HepG2 (cell line): ENCODE results near the gene MTHFSD. TPM values are rescaled to one million over a fixed set of nuclear protein-coding genes. Genes with fewer than 3 reads are reported as not detected.

ENCODE experiments used
- ATAC-seq: fragments of 200-7000 bp; cut with Tn5 transposase; 3 replicates; pipeline ENCODE4 v1.9.1; 2020; ENCODE audit warnings: mild to moderate bottlenecking, moderate library complexity
- BruUV-seq: library from RNA; stranded (reverse); fragments of 400-500 nt; replicated peaks from 2 replicates; lab custom pipeline; 2021; lab: Mats Ljungman, UMichigan
- CTCF ChIA-PET: fragments of 300-600 bp; formaldehyde crosslinking; extraction: SDS; loops from one replicate; lab custom pipeline; 2021; ENCODE audit warnings: low total read pairs, inconsistent platforms, low intra/inter-chr PET ratio; lab: Yijun Ruan, JAX
- POLR2A ChIA-PET: fragments of 350-600 bp; sonication (Branson Sonifier 250); formaldehyde crosslinking; loops from one replicate; lab custom pipeline; 2020; ENCODE audit warnings: antibody characterized with exemption, inconsistent platforms; lab: Yijun Ruan, JAX
- DNase-seq: peaks from one replicate; pipeline ENCODE4 v3.0.0-alpha.2; 2015; ENCODE audit warnings: low spot score
- FAIRE-seq: peaks from 3 replicates; lab custom pipeline; 2011; peaks lifted over from hg19 to GRCh38; lab: Jason Lieb, UNC
- H2AFZ ChIP-seq: one replicate; pipeline ENCODE4 v1.6.1; 2011; ENCODE audit warnings: low read length, inconsistent platforms
- H3K27ac ChIP-seq: fragments of 300-600 bp; 3 replicates; pipeline ENCODE4 v1.8.0; 2011; ENCODE audit warnings: mixed run types, mild to moderate bottlenecking, mixed read lengths, low read length, inconsistent platforms; ENCODE audit not compliant: insufficient read depth; ENCODE audit errors: extremely low read length
- H3K27me3 ChIP-seq, 2 experiments: fragments of 200-600 bp in 1 of 2; 2 replicates in 1 of 2; 3 replicates in 1 of 2; pipeline versions ENCODE4 v1.6.0 to v1.8.0; 2011; ENCODE audit warnings: low read length in 2 of 2, mild to moderate bottlenecking in 2 of 2, moderate library complexity in 2 of 2, inconsistent platforms in 1 of 2; ENCODE audit not compliant: insufficient read depth in 2 of 2, control insufficient read depth in 1 of 2
- H3K36me3 ChIP-seq, 2 experiments: fragments of 200-600 bp in 1 of 2; replicated peaks in 1 of 2; 2 replicates in 1 of 2; 3 replicates in 1 of 2; pipeline versions ENCODE4 v1.5.1 to v1.8.0; 2011; ENCODE audit warnings: low read length in 2 of 2, inconsistent platforms in 1 of 2; ENCODE audit not compliant: insufficient read depth in 2 of 2, control insufficient read depth in 1 of 2
- H3K4me1 ChIP-seq: 2 replicates; pipeline ENCODE4 v1.5.1; 2012; ENCODE audit warnings: low read length, inconsistent platforms; ENCODE audit not compliant: insufficient read depth
- H3K4me2 ChIP-seq: 2 replicates; pipeline ENCODE4 v1.6.0; 2011; ENCODE audit warnings: low read depth, low read length, inconsistent platforms
- H3K4me3 ChIP-seq, 3 experiments: fragments of 200-600 bp in 1 of 3; sonication (generic), shearing (Covaris generic) in 1 of 3; replicated peaks in 1 of 3; 2 replicates each; pipeline ENCODE4 v1.5.1; 2011 to 2016; ENCODE audit warnings: low read length in 3 of 3, inconsistent platforms in 2 of 3, low read depth in 2 of 3, mild to moderate bottlenecking in 2 of 3, control low read depth in 1 of 3, mixed read lengths in 1 of 3; ENCODE audit not compliant: insufficient read depth in 1 of 3
- H3K79me2 ChIP-seq: one replicate; pipeline ENCODE4 v1.6.1; 2011; ENCODE audit warnings: low read length, inconsistent platforms; ENCODE audit not compliant: insufficient read depth
- H3K9ac ChIP-seq: 2 replicates; pipeline ENCODE4 v1.6.0; 2011; ENCODE audit warnings: mild to moderate bottlenecking, low read depth, low read length, inconsistent platforms; ENCODE audit not compliant: insufficient read depth
- H3K9me3 ChIP-seq: 2 replicates; pipeline ENCODE4 v1.5.1; 2012; ENCODE audit warnings: mild to moderate bottlenecking, low read length
- H4K20me1 ChIP-seq: 2 replicates; pipeline ENCODE4 v1.6.0; 2011; ENCODE audit warnings: inconsistent platforms, mild to moderate bottlenecking, low read length, moderate library complexity; ENCODE audit not compliant: insufficient read depth
- EEA1 ChIP-seq: sonication (generic); formaldehyde crosslinking; IDR thresholded peaks from 2 replicates; pipeline ENCODE4 v1.5.1; 2020; ENCODE audit warnings: mild to moderate bottlenecking, missing genetic modification reagents, borderline replicate concordance
- EZH2 ChIP-seq: conservative IDR thresholded peaks from 2 replicates; pipeline ENCODE4 v1.6.1; 2012; ENCODE audit warnings: mild to moderate bottlenecking, low read depth, low read length, moderate library complexity
- FOXA1 ChIP-seq, 2 experiments: fragments of 450-650 bp in 1 of 2; sonication (generic) in 1 of 2; formaldehyde crosslinking in 1 of 2; IDR thresholded peaks; 2 replicates each; pipeline versions ENCODE4 v1.4.0 to v1.6.1; 2016 to 2020; ENCODE audit warnings: missing genetic modification reagents in 1 of 2
- HES4 ChIP-seq: sonication (generic); formaldehyde crosslinking; IDR thresholded peaks from 2 replicates; pipeline ENCODE4 v1.9.0; 2021; ENCODE audit warnings: mild to moderate bottlenecking, missing genetic modification reagents, borderline replicate concordance
- MIER3 ChIP-seq: IDR thresholded peaks from 2 replicates; pipeline ENCODE4 v1.6.1; 2016; ENCODE audit warnings: missing compliant biosample characterization, borderline replicate concordance
- NFATC3 ChIP-seq: sonication (generic); formaldehyde crosslinking; IDR thresholded peaks from 2 replicates; pipeline ENCODE4 v1.5.1; 2020; ENCODE audit warnings: mild to moderate bottlenecking, missing genetic modification reagents
- NFIB ChIP-seq: sonication (generic); formaldehyde crosslinking; IDR thresholded peaks from 2 replicates; pipeline ENCODE4 v1.9.0; 2021; ENCODE audit warnings: missing genetic modification reagents, mild to moderate bottlenecking, borderline replicate concordance
- TRIM22 ChIP-seq: fragments of 450-650 bp; IDR thresholded peaks from 2 replicates; pipeline ENCODE4 v1.6.1; 2017
- ZNF331 ChIP-seq: sonication (generic); formaldehyde crosslinking; IDR thresholded peaks from 2 replicates; pipeline ENCODE4 v1.4.0; 2020; ENCODE audit warnings: missing genetic modification reagents
- ZNF746 ChIP-seq: sonication (generic); formaldehyde crosslinking; IDR thresholded peaks from 2 replicates; pipeline ENCODE4 v1.8.0; 2022; ENCODE audit warnings: mild to moderate bottlenecking, missing genetic modification reagents
- WGBS: methylation state at CpG from one replicate; pipeline ENCODE4 v1.1.6; 2017; ENCODE audit warnings: low lambda C conversion rate; 5-methylcytosine and 5-hydroxymethylcytosine counted together
- in situ Hi-C: cut with HindIII; loops from 2 replicates; pipeline ENCODE4 v1.10.0; 2017; ENCODE audit warnings: low pct_unique_long_range_greater_than_20kb; ENCODE audit not compliant: extremely low pct_ligation_motif_present
- intact Hi-C: fragments of 100-400 bp; cut with micrococcal nuclease; formaldehyde crosslinking; loops from one replicate; pipeline ENCODE4 v1.10.0; 2022; ENCODE audit not compliant: unreplicated experiment
- polyA plus RNA-seq, 8 experiments: library from polyadenylated mRNA; depleted of rRNA in 3 of 8; stranded (reverse) in 7 of 8; unstranded in 1 of 8; fragments of >200 nt; fragmentation: Illumina TruSeq in 4 of 8; extraction: Trizol in 4 of 8; gene quantifications; 2 replicates each; pipeline versions ENCODE4 v1.2.1 to v1.2.3, GENCODE V29; 2011 to 2016; ENCODE audit warnings: low read depth in 4 of 8, missing spikeins in 1 of 8, mixed read lengths in 1 of 8; ENCODE audit not compliant: insufficient read depth in 1 of 8
- total RNA-seq, 5 experiments: library from RNA; depleted of rRNA; stranded (reverse); fragments of >200 nt; fragmentation: Illumina TruSeq; extraction: Trizol; gene quantifications; 2 replicates each; pipeline ENCODE4 v1.2.3, GENCODE V29; 2016; ENCODE audit warnings: low read depth in 1 of 5
- TF ChIP-seq, protein P1 (sequence below): sonication (generic); formaldehyde crosslinking; IDR thresholded peaks from 2 replicates; pipeline ENCODE4 v1.4.0; 2020; ENCODE audit warnings: missing genetic modification reagents, borderline replicate concordance
- TF ChIP-seq, protein P2 (sequence below): sonication (generic); formaldehyde crosslinking; IDR thresholded peaks from 2 replicates; pipeline ENCODE4 v1.8.0; 2022; ENCODE audit warnings: missing genetic modification reagents, low read depth, mild to moderate bottlenecking, borderline replicate concordance

Gene MTHFSD
- total and polyA plus RNA-seq, 2 of the 13 experiments (the other 11 are each of a cell fraction or from before 2014, with no cell fraction given): 14.2 to 16.3 TPM

DNA sequence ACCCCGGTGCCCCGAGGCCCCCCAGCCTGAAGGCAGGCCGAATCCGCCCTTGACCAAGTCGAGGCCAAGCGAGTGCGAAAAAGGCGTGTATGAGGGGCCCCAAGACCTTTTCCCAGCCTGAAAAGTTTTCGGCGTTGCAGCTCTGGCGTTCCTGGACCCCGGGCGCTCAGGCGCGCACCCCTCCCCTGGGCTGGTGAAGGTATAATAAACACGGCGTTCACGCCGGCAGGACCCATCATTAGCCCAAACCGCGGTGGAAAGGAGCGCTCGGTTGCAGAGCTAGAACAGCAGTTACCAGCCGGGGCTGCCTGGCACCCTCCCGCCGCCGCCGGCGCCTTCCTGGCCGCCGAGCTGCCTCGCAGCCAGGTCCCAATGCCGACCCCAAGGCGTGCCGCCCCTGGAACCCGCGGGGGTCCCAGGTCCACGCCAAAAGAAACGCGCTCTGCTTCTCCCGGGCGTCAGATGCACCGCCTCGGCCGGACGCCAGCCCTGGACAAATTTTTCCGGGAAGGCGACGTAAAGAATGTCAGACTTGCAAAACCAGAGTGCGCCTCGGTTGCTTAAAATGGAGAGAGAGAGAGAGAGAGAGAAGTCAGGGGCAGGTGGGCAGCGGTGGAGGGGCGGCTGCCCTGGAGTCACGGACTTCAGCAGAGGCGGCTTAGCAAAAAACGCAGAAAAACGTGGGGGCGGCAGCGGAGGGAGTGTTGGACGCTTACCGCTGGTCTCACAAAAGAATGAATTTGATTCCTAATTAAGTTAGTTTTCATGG lies 56.2 kb downstream of the MTHFSD start:
- no peak for DNase-seq
- in situ Hi-C loops: no loop called here
- ChIA-PET POLR2A (no interaction called here), CTCF (no interaction called here)
- BruUV-seq: no TSS peak
- Histone ChIP-seq H3K4me3 (no peak overlapping the region), H3K79me2 (no peaks in the 10 kb centered on the region), H3K27ac (no peak overlapping the region), H3K9ac (no peak overlapping the region), H3K27me3 (peaks cover 25 to 91% of the 10 kb centered on the region in 2 experiments), H3K9me3 (no peaks in the 10 kb centered on the region), H3K36me3 (no peaks in the 10 kb centered on the region), H2AFZ (no peak overlapping the region), H3K4me2 (no peak overlapping the region), H3K4me1 (peaks cover 9% of the 10 kb centered on the region; the same call in 1 of the 2 replicates), H4K20me1 (no peaks in the 10 kb centered on the region; the same call in 1 of the 2 replicates)
- FAIRE-seq: no peak
- intact Hi-C loops: no loop called here
- WGBS: 37% methylated on average over 47 of the region's 61 CpGs
- no peak for ATAC-seq
- TF ChIP-seq FOXA1 (IDR thresholded peaks at IDR 0.05) (no peak), FOXA1 (CRISPR knock-in tag; IDR thresholded peaks at IDR 0.05) (no peak), HES4 (CRISPR knock-in tag) (0 out of 2 replicates have a peak, but pooled peaks have one; percentile 30), EZH2 (peak; percentile 54; the same call in 1 of the 2 replicates)

GRCh38 chr16:86498155-86498670 lies 56.8 kb downstream of the MTHFSD start:
- Histone ChIP-seq H3K27ac (no peak overlapping the region), H3K79me2 (no peaks in the 10 kb centered on the region), H3K36me3 (no peaks in the 10 kb centered on the region), H3K9ac (no peak overlapping the region), H4K20me1 (no peaks in the 10 kb centered on the region; the same call in 1 of the 2 replicates), H3K4me2 (no peak overlapping the region), H3K4me3 (no peak overlapping the region), H2AFZ (no peak overlapping the region), H3K4me1 (peaks cover 9% of the 10 kb centered on the region; the same call in 1 of the 2 replicates), H3K27me3 (peaks cover 23 to 92% of the 10 kb centered on the region in 2 experiments), H3K9me3 (no peaks in the 10 kb centered on the region)
- ATAC-seq: no peak
- CTCF ChIA-PET: no interaction called here
- FAIRE-seq: no peak
- DNase-seq: no peak
- BruUV-seq: no TSS peak
- intact Hi-C loops (no loop called here), in situ Hi-C loops (no loop called here)
- TF ChIP-seq, protein P1, sequence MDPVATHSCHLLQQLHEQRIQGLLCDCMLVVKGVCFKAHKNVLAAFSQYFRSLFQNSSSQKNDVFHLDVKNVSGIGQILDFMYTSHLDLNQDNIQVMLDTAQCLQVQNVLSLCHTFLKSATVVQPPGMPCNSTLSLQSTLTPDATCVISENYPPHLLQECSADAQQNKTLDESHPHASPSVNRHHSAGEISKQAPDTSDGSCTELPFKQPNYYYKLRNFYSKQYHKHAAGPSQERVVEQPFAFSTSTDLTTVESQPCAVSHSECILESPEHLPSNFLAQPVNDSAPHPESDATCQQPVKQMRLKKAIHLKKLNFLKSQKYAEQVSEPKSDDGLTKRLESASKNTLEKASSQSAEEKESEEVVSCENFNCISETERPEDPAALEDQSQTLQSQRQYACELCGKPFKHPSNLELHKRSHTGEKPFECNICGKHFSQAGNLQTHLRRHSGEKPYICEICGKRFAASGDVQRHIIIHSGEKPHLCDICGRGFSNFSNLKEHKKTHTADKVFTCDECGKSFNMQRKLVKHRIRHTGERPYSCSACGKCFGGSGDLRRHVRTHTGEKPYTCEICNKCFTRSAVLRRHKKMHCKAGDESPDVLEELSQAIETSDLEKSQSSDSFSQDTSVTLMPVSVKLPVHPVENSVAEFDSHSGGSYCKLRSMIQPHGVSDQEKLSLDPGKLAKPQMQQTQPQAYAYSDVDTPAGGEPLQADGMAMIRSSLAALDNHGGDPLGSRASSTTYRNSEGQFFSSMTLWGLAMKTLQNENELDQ (CRISPR knock-in tag): no peak
- TF ChIP-seq, protein P2, sequence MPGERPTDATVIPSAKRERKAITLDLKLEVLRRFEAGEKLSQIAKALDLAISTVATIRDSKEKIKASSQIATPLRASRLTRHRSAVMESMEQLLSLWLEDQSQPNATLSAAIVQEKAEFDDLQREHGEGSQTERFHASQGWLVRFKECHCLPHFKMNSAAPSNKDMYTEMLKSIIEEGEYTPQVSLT (CRISPR knock-in tag): no peak
- TF ChIP-seq NFIB (CRISPR knock-in tag): no peak
- no peak for TF ChIP-seq TRIM22
- no peak for TF ChIP-seq ZNF331 (CRISPR knock-in tag)
- TF ChIP-seq MIER3: no peak
- TF ChIP-seq EEA1 (CRISPR knock-in tag): no peak
- no peak for TF ChIP-seq NFATC3 (CRISPR knock-in tag)
- TF ChIP-seq ZNF746 (CRISPR knock-in tag): no peak
- POLR2A ChIA-PET: no interaction called here
- 34% methylated on average over 15 of the region's 29 CpGs for WGBS
